BJ (cell line): ENCODE measurements around the gene KIAA1328. TPM values are rescaled to one million over a fixed set of nuclear protein-coding genes. Genes with fewer than 3 reads are reported as not detected.

Source experiments
- CTCF ChIA-PET: fragments of 350-600 bp; formaldehyde crosslinking; extraction: SDS; loops from one replicate; lab custom pipeline; 2021; ENCODE audit warnings: antibody characterized with exemption, inconsistent platforms; lab: Yijun Ruan, JAX
- POLR2A ChIA-PET: fragments of 300-600 bp; sonication (Branson Sonifier 250); formaldehyde crosslinking; extraction: SDS; loops from one replicate; lab custom pipeline; 2021; ENCODE audit warnings: antibody characterized with exemption; lab: Charles Lee
- DNase-seq: peaks from one replicate; pipeline ENCODE4 v3.0.0-alpha.2; 2011; ENCODE audit warnings: low read depth
- H3K27me3 ChIP-seq: 2 replicates; pipeline ENCODE4 v1.6.0; 2011; ENCODE audit warnings: low read length; ENCODE audit not compliant: control insufficient read depth, insufficient read depth
- H3K36me3 ChIP-seq: 2 replicates; pipeline ENCODE4 v1.5.1; 2011; ENCODE audit warnings: low read length; ENCODE audit not compliant: control insufficient read depth, insufficient read depth
- H3K4me3 ChIP-seq: 2 replicates; pipeline ENCODE4 v1.5.1; 2011; ENCODE audit warnings: low read depth, mild to moderate bottlenecking, control low read depth, low read length
- polyA plus RNA-seq: library from polyadenylated mRNA; depleted of rRNA; stranded (reverse); fragments of >200 nt; gene quantifications from 2 replicates; pipeline ENCODE4 v1.2.3, GENCODE V29; 2011
- TF ChIP-seq, protein P1 (sequence below): IDR thresholded peaks from 2 replicates; pipeline ENCODE4 v1.5.1; 2011; ENCODE audit warnings: low read depth, mild to moderate bottlenecking, control low read depth, inconsistent platforms, low read length, moderate library complexity; ENCODE audit not compliant: insufficient read depth

The KIAA1328 gene
- polyA plus RNA-seq, 1 experiment: 2.2 TPM

DNA sequence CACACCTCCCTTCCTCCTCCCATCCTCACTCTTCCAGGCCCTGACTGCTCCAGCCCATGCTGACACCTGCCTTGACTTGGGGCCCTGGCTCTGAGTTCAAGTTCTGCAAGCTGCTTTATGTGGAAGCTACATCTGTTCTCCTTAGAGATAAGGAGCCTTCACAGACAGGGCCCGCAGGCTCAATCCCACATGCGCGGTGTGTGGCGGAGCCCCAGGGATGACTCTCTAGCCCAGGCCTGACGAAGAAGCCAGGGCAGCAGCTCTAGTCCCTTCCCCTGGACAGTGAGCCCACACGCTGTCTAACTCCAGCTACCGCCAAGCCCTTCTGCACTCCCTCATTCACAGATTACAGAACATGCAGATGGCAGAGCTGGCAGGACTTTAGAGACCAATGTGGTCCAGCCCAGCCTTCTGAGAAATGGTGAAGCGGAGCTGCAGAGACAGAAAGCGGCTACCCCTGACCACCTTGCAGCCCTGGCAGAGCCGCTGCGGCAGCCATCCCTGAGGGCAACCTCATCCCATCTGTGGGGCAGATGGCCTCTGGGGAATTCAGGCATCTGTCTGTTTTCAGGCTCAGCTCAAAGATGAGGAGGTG is 432.4 kb downstream of the KIAA1328 start:
- CTCF ChIA-PET: no interaction called here
- POLR2A ChIA-PET: interaction anchor here (0.6 kb wide), 1 partner anchor 68 kb away, joined by 5 read pairs; no protein-coding TSS in a partner anchor
- Histone ChIP-seq H3K36me3 (no peaks in the 10 kb centered on the region), H3K27me3 (peaks cover 11% of the 10 kb centered on the region), H3K4me3 (no peak overlapping the region)
- TF ChIP-seq, protein P1, sequence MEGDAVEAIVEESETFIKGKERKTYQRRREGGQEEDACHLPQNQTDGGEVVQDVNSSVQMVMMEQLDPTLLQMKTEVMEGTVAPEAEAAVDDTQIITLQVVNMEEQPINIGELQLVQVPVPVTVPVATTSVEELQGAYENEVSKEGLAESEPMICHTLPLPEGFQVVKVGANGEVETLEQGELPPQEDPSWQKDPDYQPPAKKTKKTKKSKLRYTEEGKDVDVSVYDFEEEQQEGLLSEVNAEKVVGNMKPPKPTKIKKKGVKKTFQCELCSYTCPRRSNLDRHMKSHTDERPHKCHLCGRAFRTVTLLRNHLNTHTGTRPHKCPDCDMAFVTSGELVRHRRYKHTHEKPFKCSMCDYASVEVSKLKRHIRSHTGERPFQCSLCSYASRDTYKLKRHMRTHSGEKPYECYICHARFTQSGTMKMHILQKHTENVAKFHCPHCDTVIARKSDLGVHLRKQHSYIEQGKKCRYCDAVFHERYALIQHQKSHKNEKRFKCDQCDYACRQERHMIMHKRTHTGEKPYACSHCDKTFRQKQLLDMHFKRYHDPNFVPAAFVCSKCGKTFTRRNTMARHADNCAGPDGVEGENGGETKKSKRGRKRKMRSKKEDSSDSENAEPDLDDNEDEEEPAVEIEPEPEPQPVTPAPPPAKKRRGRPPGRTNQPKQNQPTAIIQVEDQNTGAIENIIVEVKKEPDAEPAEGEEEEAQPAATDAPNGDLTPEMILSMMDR: no peak
- DNase-seq: no peak

DNA sequence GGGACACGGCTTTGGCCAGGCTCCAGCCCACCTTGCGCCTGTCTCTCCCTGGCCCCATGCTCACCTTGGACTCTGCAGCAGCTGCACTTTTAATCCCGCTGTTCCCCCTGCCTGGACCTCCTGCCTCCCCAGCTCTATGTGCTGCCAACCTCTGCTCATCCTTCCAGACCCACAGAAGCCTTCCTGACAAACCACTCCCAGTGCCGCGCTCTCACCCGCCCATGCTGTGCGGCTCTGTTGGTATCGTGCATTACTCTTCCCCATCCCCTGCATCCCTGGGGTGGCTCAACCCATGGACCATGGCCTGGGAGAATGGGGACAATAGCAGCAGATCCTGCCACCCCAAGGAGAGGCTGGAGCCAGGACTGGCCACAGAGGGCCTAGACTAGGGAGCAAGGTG is 433.1 kb downstream of the KIAA1328 start:
- CTCF ChIA-PET: no interaction called here
- no peak for DNase-seq

DNA sequence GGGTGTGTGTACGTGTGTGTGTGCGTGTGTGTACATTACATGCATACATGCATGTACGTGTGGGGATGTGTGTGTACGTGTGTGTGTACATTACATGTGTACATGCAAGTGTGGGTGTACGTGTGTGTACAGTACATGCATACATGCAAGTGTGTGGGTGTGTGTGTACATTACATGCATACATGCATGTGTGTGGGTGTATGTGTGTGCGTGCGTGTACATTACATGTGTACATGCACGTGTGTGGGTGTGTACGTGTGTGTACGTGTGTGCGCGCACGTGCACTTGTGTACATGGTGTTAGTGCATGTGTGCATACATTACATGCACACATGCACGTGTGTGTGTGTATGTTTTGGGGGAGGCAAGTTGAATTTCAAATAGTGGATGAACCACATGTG is 436.0 kb downstream of the KIAA1328 start:
- no peak for DNase-seq
- Histone ChIP-seq H3K36me3 (no peaks in the 10 kb centered on the region), H3K27me3 (peaks cover 3% of the 10 kb centered on the region), H3K4me3 (no peak overlapping the region)
- CTCF ChIA-PET: no interaction called here
- TF ChIP-seq, protein P1: no peak
- POLR2A ChIA-PET: no interaction called here

More for the DNA sequence above, 433.1 kb downstream of the KIAA1328 start:
- peaks cover 8% of the 10 kb centered on the region for H3K27me3 ChIP-seq
- POLR2A ChIA-PET: no interaction called here
- no peak overlapping the region for H3K4me3 ChIP-seq
- H3K36me3 ChIP-seq: no peaks in the 10 kb centered on the region
- TF ChIP-seq, protein P1: no peak

DNA sequence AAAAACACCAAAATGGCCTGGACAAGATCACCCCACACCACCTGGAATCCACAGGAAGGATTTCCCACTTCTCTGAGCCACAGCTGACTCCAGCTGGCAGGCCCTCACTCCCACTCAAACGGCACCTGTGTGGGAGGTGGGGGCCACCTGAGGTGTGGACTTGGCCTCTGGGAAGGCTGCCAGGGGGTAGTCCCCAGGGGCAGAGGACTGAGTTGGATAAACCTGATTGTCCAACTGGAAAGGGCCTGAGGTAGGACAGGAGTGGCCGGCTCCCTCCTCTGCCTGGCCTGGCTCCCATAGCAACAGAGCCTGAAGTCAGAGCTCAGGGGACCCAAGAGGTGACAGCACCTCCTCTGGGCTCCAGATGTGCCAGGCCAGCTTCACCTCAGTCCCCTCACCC is 436.5 kb downstream of the KIAA1328 start:
- H3K36me3 ChIP-seq: no peaks in the 10 kb centered on the region
- ChIA-PET POLR2A (no interaction called here), CTCF (no interaction called here)
- TF ChIP-seq, protein P1: no peak
- no peak overlapping the region for H3K4me3 ChIP-seq
- H3K27me3 ChIP-seq: peaks cover 2% of the 10 kb centered on the region
- no peak for DNase-seq

DNA sequence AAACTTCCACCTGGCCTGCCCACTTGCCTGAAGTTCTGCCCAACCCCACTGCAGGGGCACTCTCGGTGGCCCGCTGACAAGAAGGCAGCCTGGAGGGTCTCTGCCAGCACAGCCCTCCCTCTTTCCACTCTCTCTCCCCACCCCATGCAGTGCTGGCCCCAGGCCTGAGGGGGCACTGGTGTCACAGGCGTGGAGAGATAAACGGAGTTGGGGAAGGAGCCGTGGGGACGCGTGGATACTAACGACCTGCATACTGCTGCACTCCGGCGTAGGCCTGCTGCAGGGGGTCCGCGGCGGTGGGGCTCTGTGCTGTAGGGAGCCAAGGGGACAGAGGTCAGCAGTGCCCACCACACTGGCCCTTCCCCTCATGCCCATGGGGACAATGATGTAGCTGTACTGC is 437.4 kb downstream of the KIAA1328 start:
- ChIA-PET POLR2A (no interaction called here), CTCF (no interaction called here)
- TF ChIP-seq, protein P1: 0 out of 2 replicates have a peak, but pooled peaks have one; percentile 5
- Histone ChIP-seq H3K4me3 (no peak overlapping the region), H3K27me3 (no peaks in the 10 kb centered on the region), H3K36me3 (no peaks in the 10 kb centered on the region)
- DNase-seq: no peak
